ENCODE results near the gene NDUFS7.
"Not testable (repeated sequence)": the region's sequence is repeated elsewhere in the genome, so short reads cannot be mapped to it uniquely, and the experiment has no call there.

NDUFS7 gene

GRCh38 chr19:1420085-1420484 lies 36.4 kb downstream of the NDUFS7 start:
- not testable (repeated sequence) for DNase-seq

- no peak for DNase-seq
Observed at GRCh38 chr19:1420590-1420989, 36.9 kb downstream of the NDUFS7 start.

- DNase-seq: no peak
Observed at GRCh38 chr19:1421218-1421957, 37.7 kb downstream of the NDUFS7 start.

GRCh38 chr19:1421958-1422305 lies 38.2 kb downstream of the NDUFS7 start:
- DNase-seq: no peak

GRCh38 chr19:1422360-1422759 lies 38.7 kb downstream of the NDUFS7 start:
- no peak for DNase-seq

GRCh38 chr19:1422943-1423342 lies 39.2 kb downstream of the NDUFS7 start:
- no peak for DNase-seq

- DNase-seq: no peak
Observed at GRCh38 chr19:1423436-1424191, 39.9 kb downstream of the NDUFS7 start.

GRCh38 chr19:1424192-1424955 lies 40.7 kb downstream of the NDUFS7 start:
- DNase-seq: no peak

- no peak for DNase-seq
Observed at GRCh38 chr19:1425102-1425837, 41.6 kb downstream of the NDUFS7 start.

- DNase-seq: no peak
Observed at GRCh38 chr19:1425902-1426301, 42.2 kb downstream of the NDUFS7 start.

- DNase-seq: no peak
Observed at GRCh38 chr19:1426736-1427135, 43.0 kb downstream of the NDUFS7 start.

GRCh38 chr19:1427221-1427920 lies 43.7 kb downstream of the NDUFS7 start:
- DNase-seq: no peak

GRCh38 chr19:1428738-1429391 lies 45.2 kb downstream of the NDUFS7 start:
- DNase-seq: no peak

GRCh38 chr19:1429750-1430149 lies 46.0 kb downstream of the NDUFS7 start:
- DNase-seq: no peak

- no peak for DNase-seq
Observed at GRCh38 chr19:1430246-1430645, 46.5 kb downstream of the NDUFS7 start.

- DNase-seq: no peak
Observed at GRCh38 chr19:1431759-1432506, 48.2 kb downstream of the NDUFS7 start.

- DNase-seq: no peak
Observed at GRCh38 chr19:1432507-1432887, 48.8 kb downstream of the NDUFS7 start.

- DNase-seq: no peak
Observed at GRCh38 chr19:1433119-1434039, 49.7 kb downstream of the NDUFS7 start.

- no peak for DNase-seq
Observed at GRCh38 chr19:1434040-1434366, 50.3 kb downstream of the NDUFS7 start.

- no peak for DNase-seq
Observed at GRCh38 chr19:1434577-1435060, 50.9 kb downstream of the NDUFS7 start.
